ENCODE results near the gene QPCTL.
A peak's percentile ranks its signal among the peaks of the same experiment; 100 is the strongest.
"Not testable (repeated sequence)": the region's sequence is repeated elsewhere in the genome, so short reads cannot be mapped to it uniquely, and the experiment has no call there.

The QPCTL gene

GRCh38 chr19:45676851-45677263 is 15.6 kb upstream of the QPCTL start:
- DNase-seq (ENCODE audit: low read depth, low spot score) = no peak

GRCh38 chr19:45677351-45678230 is 14.9 kb upstream of the QPCTL start:
- peak; percentile 41 for DNase-seq (ENCODE audit: low read depth, low spot score)

- DNase-seq (ENCODE audit: low read depth, low spot score) = peak; percentile 33
These were observed 11.0 kb upstream of the QPCTL start for GRCh38 chr19:45681391-45682015.

- no peak for DNase-seq (ENCODE audit: low read depth, low spot score)
These were observed 10.3 kb upstream of the QPCTL start for GRCh38 chr19:45682117-45682516.

- no peak for DNase-seq (ENCODE audit: low read depth, low spot score)
These were observed 9.6 kb upstream of the QPCTL start for GRCh38 chr19:45682908-45683307.

- not testable (repeated sequence) for DNase-seq (ENCODE audit: low read depth, low spot score)
These were observed 7.4 kb upstream of the QPCTL start for GRCh38 chr19:45685045-45685444.

- DNase-seq (ENCODE audit: low read depth, low spot score) = no peak
These were observed 4.9 kb upstream of the QPCTL start for GRCh38 chr19:45687599-45687998.

- DNase-seq (ENCODE audit: low read depth, low spot score) = peak; percentile 87
These were observed 815 bp upstream of the QPCTL start, which contains the start of gene SNRPD2 for GRCh38 chr19:45691516-45692186. SNRPD2 (minus strand) TSS chr19:45691953; CDS start chr19:45691888, 65 bp downstream.

- no peak for DNase-seq (ENCODE audit: low read depth, low spot score)
These were observed 781 bp downstream of the QPCTL start for GRCh38 chr19:45693106-45693788.

- no peak for DNase-seq (ENCODE audit: low read depth, low spot score)
These were observed 9.2 kb downstream of the QPCTL start for GRCh38 chr19:45701676-45702075.

- DNase-seq (ENCODE audit: low read depth, low spot score) = no peak
These were observed 12.6 kb downstream of the QPCTL start for GRCh38 chr19:45705115-45705514.

GRCh38 chr19:45705710-45706415 is 13.4 kb downstream of the QPCTL start:
- DNase-seq (ENCODE audit: low read depth, low spot score) = no peak

- DNase-seq (ENCODE audit: low read depth, low spot score) = no peak
These were observed 18.1 kb downstream of the QPCTL start for GRCh38 chr19:45710356-45711130.

GRCh38 chr19:45711851-45712698 is 19.6 kb downstream of the QPCTL start:
- no peak for DNase-seq (ENCODE audit: low read depth, low spot score)

GRCh38 chr19:45712699-45713067 is 20.2 kb downstream of the QPCTL start:
- no peak for DNase-seq (ENCODE audit: low read depth, low spot score)

GRCh38 chr19:45713141-45713540 is 20.7 kb downstream of the QPCTL start:
- no peak for DNase-seq (ENCODE audit: low read depth, low spot score)

GRCh38 chr19:45715139-45715538 is 22.7 kb downstream of the QPCTL start:
- DNase-seq (ENCODE audit: low read depth, low spot score) = no peak

GRCh38 chr19:45716359-45717130 is 24.1 kb downstream of the QPCTL start:
- no peak for DNase-seq (ENCODE audit: low read depth, low spot score)

Data from brain pericyte (primary cell).